Stimulated activated CD8-positive, alpha-beta memory T cell treated with anti-CD3 and anti-CD28 coated beads, Interleukin-12 subunit alpha, Interleukin-12 subunit beta, amount 100 ng/mL, for 24 hours (primary cell): ENCODE data around the gene JARID2.

Source experiments
- DNase-seq: peaks from one replicate; pipeline ENCODE4 v3.0.0-alpha.2; 2020; ENCODE audit errors: extremely low read depth

JARID2 gene

DNA sequence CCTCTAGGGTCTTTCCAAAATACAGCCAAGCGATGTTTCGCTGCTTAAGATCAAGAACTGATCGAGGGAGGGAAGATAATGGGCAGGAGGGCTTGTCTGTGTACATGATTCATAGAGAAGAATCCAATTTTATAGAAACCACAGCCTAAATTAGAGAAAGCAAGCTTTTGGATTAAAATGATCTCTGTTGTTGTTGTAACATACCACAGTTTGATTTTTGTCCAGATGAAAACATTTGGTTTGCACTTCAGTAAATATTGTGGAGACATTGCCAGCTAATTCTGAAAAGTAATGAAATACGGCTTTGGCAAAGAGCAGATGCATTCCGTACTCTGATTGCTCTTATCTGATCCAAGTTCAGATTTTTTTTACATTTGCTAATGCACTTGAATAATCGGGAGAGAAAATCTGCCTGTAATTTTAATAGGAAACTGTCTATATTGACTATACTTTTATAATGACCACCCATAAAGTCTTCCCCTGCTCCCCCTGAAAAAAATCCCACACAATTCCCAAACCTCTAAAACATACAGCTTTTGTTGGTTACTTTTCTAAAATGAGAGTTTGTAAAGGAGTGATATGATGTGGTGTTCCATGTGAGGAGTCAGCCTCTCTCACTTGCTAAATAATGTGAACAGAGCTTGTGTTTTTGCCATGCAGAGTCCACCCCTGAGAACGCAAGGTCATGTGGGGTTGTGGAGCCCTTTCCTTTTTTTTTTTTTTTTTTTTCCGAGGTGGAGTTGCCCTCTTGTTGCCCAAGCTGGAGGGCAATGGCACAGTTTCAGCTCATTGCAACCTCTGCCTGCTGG lies 217.1 kb downstream of the JARID2 start:
- DNase-seq, result no peak

DNA sequence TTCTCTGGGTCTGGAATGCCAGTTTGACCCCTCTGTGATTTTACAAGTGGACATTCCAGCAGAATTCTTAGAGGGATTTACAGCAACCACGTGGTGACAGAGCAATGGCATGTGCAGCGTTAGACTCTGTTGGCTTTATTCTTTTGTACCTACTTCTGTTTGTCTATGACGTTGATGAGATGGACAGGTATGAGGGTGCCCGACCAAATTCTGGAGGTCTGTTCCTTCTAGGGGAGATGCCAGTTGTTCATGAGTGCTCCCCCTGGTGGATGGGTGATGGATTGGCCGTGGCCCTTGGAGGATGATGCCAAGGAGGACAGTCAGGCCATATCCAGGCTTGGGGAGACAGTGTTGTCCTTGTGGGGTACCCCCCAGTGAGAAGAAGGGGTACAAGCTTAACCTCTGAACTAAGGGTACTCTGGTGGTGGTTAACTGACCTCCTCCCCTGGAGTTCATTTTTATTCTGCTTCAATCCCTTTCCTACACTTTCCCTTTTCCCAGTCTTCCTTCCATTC lies 218.4 kb downstream of the JARID2 start:
- no peak for DNase-seq

DNA sequence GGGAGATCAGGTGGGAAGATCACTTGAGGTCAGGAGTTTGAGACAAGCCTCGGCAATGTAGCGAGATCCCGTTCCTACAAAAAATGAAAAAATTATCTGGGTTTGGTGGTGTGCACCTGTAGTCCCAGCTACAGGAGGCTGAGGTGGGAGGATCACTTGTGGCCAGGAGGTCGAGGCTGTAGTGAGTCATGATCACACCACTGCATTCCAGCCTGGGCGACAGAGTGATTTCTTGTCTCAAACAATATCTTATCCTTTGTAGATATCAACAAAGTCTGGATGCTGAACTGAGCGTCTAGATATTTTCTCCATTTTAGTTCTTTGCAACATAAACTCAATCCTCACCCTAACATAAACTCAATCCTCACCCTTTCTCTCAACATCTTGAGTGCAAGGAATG lies 219.3 kb downstream of the JARID2 start:
- DNase-seq, result no peak

DNA sequence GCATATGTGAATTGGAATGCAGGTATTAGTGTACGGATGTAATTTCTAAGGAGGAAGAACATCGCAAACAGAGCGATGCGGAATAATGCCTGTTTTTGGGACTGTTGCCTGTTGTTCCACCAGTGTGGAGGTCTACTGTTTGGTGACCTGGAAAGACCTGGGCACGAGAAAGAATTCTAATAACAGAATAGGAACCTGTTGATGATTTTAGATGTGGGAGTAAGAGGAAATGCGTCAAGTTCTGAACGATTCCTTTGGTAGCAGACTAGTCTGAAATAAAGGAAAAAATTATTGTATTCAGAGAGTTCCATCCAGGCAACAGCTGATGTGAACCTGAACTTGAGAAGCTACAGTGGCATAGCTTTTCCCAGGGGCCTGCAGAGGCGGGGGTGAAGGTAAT lies 224.9 kb downstream of the JARID2 start:
- no peak for DNase-seq

DNA sequence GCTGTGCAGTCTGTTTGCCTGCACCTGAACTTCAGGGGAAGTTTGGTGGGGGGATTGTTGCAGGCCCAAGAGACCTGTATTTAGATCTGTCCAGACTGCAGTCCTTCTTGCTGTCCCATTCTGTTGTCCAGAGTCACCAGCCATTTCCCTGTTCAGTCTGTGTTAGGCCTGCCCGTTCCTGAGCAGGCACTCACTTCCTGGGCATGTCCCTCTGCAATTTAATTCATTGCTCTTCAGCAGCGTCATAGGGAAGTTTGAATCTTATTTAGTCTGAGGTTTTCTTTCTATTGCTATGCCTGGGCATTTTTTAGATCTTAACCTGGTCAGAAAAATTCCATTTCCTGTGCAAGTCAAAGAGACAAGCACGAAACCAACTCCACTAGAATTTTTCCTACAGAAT lies 226.8 kb downstream of the JARID2 start:
- DNase-seq, result no peak

DNA sequence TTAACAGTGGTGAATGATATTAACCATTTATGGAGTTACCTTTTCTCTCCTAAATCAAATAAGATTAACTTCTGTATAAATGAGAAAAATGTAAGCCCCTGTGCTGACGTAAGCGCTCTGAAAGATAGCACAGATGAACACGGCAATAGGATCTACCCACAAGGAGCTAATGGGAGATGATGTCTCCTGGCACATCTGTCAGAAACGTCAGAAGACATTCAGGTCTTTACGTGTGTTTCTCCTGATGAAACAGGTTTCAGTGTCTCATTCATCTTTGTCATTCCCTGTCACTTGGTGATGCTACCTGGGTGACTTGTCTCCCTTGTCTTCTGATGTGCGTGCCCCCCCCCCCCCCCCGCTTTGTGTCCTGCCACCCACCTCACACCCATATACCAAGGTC lies 227.3 kb downstream of the JARID2 start:
- DNase-seq, result no peak

DNA sequence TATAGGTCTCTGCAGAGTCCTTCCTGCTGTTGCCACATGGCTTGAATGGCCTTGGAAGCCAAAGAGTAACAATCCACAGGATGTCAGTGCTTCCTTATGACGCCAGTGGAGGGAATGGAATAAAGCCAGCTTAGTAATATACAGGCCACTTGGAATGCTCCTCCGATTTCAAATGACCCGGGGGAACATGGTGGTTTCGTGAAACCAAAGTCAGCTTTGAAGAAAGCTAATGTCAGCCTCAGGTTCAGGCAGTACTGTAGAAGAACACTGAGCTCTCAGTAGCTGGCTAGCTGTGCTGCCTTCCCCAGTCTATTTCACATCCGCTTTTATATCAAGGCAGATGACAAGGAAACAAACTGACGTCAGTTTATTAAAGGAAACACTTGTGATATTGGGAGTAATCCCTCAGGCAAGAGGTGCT lies 227.9 kb downstream of the JARID2 start:
- DNase-seq, result no peak

DNA sequence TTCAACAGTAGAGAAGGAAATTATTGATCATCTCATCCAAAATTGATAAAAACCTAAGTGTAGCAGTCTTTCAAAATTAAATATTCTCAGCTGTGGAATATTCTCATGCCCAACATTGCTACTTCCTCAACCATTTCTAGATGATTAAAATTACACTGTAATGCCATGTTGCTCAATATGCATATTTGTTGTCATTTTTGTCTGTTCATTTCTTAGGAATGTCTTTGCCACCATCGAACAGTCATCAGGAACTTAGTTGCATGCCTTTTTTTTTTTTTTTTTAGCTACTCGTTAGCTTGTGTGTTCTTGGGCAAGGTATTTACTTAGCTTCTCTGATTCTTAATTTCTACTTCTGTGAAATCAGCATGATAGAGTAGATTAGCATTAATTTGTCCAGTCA lies 228.3 kb downstream of the JARID2 start:
- no peak for DNase-seq

DNA sequence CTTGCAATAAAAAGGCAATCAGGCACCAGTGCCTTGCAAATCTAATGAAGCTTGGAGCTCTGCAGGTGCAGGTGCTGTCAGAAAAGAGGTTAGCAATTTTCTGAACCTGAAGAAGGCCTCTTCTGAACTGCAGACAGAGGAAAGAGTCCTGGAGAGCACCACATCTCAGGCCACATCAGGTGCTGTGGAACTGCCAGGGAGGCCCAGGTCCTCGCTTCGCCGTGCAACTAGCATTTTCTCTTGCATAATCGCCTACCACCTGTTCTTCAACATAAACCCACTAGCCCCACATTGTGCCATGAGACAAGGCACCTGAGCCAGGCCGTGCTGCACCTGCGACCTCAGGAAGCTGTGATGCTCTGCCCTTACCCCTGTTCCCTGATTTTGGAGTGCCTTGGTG lies 229.4 kb downstream of the JARID2 start:
- DNase-seq, result no peak

DNA sequence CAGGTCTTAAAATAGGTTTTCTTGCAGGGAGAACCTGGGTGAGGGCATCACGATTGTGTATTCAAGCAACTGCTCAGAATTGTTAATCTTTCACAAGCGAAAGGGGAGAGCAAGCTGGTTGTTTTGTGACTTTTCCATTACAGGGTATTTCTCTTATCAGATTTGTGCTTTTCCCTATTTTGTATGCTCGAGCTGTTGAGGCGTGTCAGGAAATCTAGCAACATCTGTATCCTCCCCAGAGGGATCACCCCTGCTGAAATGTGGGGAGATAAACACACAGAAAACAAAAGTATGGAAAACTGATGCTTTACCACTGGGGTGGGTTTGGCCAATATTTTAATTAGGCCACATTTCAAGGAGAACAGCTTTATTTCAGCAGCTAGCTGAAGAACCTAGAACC lies 230.0 kb downstream of the JARID2 start:
- no peak for DNase-seq

DNA sequence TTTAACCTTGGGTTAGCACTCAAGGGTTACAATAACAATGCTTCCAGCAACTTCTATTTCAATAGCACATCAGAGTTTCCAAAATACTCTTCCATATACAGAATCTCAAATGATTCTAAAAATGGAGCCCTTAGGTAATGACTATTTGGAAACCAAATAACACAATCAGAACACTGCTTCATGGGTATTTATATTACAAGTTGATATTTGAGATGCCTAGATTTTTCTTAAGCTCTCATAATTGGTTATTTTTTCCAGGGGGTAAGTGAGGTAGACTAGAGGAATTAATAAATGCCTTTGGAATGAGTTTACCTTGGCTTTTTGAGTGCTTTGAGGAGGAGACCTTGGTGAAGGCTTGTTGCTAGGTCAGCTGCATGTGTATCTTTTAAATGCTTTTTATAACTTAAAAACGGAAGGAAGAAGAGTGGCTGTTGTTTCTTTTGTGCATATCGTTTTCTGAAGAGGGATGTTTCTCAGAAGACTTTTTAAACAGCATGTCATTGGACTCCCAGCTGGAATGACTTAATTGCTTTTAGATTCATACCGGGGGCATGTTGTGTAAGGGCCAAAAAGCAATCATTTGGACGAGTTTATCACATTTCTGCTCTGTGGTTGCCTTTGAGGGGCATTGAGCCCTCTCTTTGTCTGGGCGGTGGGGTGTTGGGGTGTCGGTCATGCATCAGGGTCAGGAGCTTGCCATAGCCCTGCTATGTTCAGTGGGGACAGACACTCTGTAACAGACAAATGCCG lies 230.9 kb downstream of the JARID2 start:
- DNase-seq, result no peak

DNA sequence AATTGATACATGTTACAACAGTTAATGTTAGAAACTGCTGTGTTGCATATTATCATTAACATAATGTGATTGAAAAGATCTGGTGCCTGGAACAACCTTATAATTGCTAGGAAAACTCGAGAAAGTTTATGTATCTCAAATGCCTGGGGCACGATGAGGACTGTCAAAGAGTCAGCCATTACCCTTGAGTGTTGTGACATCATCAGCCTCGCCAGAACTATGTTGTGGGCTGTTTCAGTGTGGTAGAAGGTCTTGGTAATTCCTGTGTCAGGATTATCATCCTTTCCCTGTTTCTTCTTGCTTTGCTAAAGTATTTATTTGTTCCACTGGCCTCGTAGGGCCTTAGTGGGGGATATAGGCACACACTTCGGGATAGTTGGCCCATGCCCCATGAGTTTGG lies 231.9 kb downstream of the JARID2 start:
- DNase-seq, result no peak

DNA sequence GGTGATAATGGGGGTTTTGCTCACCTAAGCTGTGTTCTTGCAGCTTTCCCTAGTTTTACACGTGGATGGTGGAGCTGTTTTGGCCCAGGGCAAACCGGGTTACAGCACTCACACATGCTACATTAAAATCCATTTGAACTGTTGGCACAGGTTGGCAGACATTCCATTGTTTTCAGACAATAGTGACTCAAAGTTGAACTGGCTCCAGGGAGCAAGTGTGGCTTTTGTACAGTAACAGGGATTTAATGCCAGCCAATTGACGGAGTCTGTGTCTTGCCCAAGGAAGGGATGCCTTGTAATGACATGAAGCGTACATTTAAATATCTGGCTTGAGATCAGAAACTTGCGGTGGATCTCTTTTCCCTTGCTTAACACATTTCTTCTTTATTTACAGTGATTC lies 233.9 kb downstream of the JARID2 start:
- no peak for DNase-seq

DNA sequence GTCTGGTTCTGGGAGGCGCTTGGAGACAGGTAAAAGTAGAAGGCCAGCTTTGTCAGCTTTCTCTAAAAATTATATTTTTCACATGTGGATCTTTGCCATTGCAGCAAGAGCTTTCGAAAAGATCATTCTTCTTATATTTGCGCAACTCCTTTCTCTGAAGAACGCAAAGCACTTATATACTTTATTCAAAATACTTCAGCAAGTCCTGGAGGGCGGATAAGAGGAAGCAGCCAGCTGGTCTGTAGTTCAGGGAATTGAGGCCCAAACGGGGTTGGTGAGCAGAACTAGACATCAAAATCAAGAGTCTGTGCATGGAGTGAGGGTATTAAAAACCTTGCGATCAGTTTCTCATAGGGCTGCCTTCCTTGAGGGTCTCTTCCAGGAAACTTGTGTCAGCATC lies 234.7 kb downstream of the JARID2 start:
- DNase-seq, result no peak

DNA sequence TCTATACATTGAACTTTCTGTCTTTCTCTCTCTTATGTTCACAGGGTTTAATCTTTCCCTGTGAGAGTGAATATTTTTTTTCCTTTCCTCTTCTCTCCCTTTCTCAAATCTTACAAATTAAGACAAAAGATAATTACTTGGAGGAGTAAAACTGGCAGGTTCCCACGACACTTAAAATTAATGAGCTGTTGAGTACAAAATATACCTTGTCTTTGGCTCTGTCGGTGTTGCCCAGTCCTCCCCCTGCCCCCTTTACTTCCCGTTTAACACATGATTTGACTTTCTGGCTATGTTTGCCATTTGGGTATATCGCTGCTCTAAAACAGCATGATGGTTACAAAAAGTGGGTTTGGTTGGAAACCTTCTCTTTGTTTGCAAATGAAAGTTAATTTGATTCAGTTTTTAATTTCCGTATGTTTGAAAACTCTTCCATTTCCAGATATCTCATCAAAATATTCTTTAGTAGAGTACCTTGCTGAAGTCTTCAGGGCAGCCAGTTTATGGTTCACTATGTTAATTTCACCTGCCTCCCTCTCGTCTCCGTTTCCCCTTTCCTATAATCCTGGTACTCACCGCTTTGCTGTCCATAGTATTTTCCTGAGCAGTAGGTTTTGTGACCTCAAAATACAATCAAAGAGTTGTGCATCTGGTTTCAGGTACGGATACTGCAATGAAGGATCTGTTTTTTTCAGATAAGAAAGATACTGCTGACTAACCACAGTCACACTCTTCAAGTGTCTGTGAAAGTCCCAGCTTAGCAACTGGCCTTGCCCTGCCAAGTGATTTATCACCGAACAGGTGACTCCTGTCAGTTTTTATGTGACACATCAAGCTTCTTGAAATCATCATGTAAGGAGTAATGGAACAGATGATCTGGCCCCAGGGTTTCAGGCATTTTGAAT lies 235.8 kb downstream of the JARID2 start:
- DNase-seq, result no peak

DNA sequence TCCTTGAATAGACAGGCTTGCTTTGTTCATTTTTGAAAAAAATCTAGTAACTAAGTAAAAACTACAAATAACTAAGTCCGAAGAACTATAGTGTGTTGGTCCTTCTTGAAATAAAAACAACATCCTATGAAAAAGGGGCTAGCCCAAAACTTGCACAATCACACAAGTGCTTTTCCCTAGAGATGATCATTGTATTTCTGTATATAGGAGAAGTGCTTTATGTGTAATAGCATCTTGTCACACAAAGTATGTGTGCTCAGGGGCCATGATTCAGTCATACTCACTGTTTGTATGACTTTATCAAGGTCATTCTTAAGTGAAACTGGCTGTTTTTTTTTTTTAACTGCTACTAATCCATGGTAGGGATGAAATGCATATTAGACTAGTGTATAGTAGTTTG lies 237.2 kb downstream of the JARID2 start:
- no peak for DNase-seq

DNA sequence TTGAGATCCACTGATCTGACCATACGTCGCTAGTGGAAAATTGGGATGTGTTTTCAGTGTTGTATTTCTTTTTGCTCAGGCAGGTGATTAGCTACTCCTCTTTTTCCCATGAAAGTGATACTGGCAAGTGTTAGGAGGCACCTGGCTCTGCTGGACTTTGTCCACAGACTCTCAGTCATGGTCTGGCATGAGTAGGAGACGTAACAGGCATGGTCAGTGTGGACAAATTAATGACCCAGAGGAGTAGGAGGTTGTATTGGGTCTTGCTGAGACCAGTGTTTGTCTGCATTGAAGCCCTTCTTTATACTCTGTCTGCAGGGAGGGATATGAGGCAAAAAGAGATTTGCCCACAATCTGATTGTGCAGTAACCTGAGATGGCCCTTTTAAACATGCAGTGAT lies 238.3 kb downstream of the JARID2 start:
- no peak for DNase-seq

DNA sequence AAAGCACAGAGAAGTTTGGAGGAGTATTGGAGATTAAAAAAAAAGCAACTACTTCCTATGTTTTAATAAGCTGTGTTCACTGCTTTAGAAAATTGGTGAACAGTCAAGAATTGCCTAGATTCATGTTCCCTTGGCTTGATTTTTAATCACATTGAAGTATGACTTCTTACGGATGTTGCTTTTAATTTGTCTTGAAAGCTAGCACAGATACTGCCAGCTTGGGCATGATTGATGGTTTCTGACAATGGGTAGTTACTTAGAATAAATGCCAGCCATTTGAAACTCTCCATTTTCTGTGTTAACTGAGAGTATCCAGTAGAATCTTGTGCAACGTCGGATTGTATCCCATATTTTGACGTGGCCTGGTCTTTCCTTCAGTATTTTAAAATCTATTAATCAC lies 239.0 kb downstream of the JARID2 start:
- no peak for DNase-seq

DNA sequence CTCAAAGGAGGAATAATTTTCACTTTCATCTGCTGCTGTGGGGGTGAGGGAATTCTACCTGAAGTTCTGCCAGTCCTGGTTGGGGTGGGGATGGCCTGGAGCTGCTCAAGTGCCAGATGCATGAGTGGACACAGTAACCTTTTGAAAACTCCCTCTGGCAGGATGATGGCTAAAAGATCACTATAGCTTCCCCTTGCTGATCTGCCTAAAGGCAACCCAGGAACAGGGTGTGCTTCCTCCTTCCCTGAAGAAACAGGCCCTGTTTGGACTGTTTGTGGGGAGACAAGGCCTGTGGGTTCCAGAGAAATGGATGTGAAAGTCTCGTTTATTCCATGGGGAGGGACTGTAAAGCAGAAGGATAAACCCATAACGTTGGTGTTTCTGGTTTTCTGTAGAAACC lies 240.1 kb downstream of the JARID2 start:
- DNase-seq, result no peak

DNA sequence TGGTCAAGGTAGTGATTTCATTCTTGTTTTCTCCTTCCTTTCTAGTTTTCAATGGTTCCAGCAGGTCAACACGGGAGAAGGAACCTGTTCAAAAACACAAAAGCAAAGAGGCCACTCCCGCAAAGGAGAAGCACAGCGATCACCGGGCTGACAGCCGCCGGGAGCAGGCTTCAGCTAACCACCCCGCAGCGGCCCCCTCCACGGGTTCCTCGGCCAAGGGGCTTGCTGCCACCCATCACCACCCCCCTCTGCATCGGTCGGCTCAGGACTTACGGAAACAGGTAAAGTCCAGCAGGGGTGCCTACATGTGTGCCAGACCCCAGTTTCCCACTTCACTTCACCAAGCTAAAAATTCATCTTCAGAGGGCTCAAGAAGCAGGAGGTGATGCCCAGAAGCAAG lies 241.4 kb downstream of the JARID2 start:
- DNase-seq, result no peak

DNA sequence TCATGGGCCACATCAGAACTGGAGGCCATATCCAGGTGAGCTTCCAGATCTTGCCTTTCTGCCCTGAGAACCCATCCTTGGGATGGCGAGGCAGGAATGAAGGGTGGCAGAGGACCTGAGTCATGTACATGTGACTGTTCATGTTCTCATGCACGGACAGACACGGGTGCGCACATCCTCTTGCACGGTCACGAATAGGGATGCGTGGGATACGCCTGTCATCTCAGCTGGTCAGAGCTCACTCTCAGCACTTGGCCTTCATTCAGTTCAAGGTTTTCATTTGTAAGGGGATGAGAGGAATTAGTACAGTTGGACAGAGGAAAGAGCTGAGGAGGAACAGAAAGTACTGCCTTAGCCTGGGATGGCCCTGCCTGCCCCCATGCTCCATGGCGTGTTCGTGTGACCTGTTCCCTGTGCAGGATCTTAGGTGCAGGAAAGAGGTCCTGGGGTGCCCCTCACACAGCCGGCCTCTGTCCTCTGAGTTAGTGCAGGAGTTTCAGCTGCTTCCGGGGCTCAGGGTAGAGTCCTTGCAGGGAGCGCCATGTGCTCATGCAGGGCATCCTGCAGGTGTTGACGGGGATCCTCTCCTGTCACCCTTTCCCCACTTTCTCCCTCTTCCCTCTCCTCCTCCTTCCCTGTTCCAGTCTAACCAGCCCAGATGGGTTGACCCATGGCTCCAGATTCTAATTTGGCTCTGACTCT lies 243.5 kb downstream of the JARID2 start:
- no peak for DNase-seq
